Endodermal cell (in vitro differentiated cells): Measurements from ENCODE around the gene MFSD2B. TPM values are rescaled to one million over a fixed set of nuclear protein-coding genes. Genes with fewer than 3 reads are reported as not detected.
A peak's percentile ranks its signal among the peaks of the same experiment; 100 is the strongest.

Source experiments
- DNase-seq: peaks from one replicate; pipeline ENCODE4 v3.0.0-alpha.2; 2017
- H3K27ac ChIP-seq: 2 replicates; pipeline ENCODE4 v1.5.1; 2013; ENCODE audit warnings: mild to moderate bottlenecking, low read depth, low read length, moderate library complexity
- H3K27me3 ChIP-seq: 2 replicates; pipeline ENCODE4 v1.6.1; 2013; ENCODE audit warnings: mild to moderate bottlenecking, low read length, moderate library complexity; ENCODE audit not compliant: insufficient read depth, control insufficient read depth, poor library complexity, severe bottlenecking
- H3K36me3 ChIP-seq: 2 replicates; pipeline ENCODE4 v1.7.0; 2013; ENCODE audit warnings: mild to moderate bottlenecking, low read length, moderate library complexity; ENCODE audit not compliant: control insufficient read depth, insufficient read depth
- H3K4me1 ChIP-seq: one replicate; pipeline ENCODE4 v1.7.0; 2013; ENCODE audit warnings: low read length; ENCODE audit not compliant: control insufficient read depth, insufficient read depth
- H3K4me3 ChIP-seq: 2 replicates; pipeline ENCODE4 v1.5.1; 2013; ENCODE audit warnings: mild to moderate bottlenecking, low read length, moderate library complexity
- H3K9ac ChIP-seq: 2 replicates; pipeline ENCODE4 v1.6.1; 2013; ENCODE audit warnings: mild to moderate bottlenecking, low read length, moderate library complexity; ENCODE audit not compliant: poor library complexity, severe bottlenecking; ENCODE audit errors: extremely low read depth
- H3K9me3 ChIP-seq: 2 replicates; pipeline ENCODE4 v1.6.1; 2013; ENCODE audit warnings: mild to moderate bottlenecking, low read length, moderate library complexity; ENCODE audit not compliant: control insufficient read depth
- H3K27ac Mint-ChIP-seq: 2 replicates; pipeline ENCODE4 v1.8.0; 2020; ENCODE audit warnings: mixed read lengths
- H3K27me3 Mint-ChIP-seq: 2 replicates; pipeline ENCODE4 v1.8.0; 2021; ENCODE audit warnings: mild to moderate bottlenecking, mixed read lengths; ENCODE audit not compliant: insufficient read depth
- H3K36me3 Mint-ChIP-seq: 2 replicates; pipeline ENCODE4 v1.8.0; 2020; ENCODE audit warnings: low read depth, mixed read lengths
- H3K4me1 Mint-ChIP-seq: 2 replicates; pipeline ENCODE4 v1.8.0; 2020; ENCODE audit warnings: mixed read lengths
- H3K4me3 Mint-ChIP-seq: 2 replicates; pipeline ENCODE4 v1.8.0; 2020; ENCODE audit warnings: mild to moderate bottlenecking, moderate library complexity, mixed read lengths
- H3K9me3 Mint-ChIP-seq: 2 replicates; pipeline ENCODE4 v1.8.0; 2020; ENCODE audit warnings: mild to moderate bottlenecking, mixed read lengths
- WGBS, 2 experiments: methylation state at CpG; one replicate each; pipeline versions ENCODE4 v1.1.5 to v1.1.7; 2013; ENCODE audit warnings: missing lambda C conversion rate in 2 of 2, mixed read lengths in 1 of 2; ENCODE audit not compliant: insufficient coverage in 1 of 2, insufficient read length in 1 of 2; 5-methylcytosine and 5-hydroxymethylcytosine counted together
- total RNA-seq, 2 donors: library from RNA; stranded (reverse); fragmentation: NEBNext Ultra II Directional in 1 of 2; extraction: Animal tissue kit (Norgen Biotek cat#: 25700) in 1 of 2; gene quantifications; 2 replicates in 1 of 2; 3 replicates in 1 of 2; pipeline ENCODE4 v1.2.1, GENCODE V29; 2021
- TF ChIP-seq, protein P1 (sequence below): fragments of 200-600 bp; sonication (generic); conservative IDR thresholded peaks from 2 replicates; pipeline ENCODE4 v1.5.0; 2021; ENCODE audit warnings: antibody characterized with exemption, mild to moderate bottlenecking

Gene MFSD2B
- total RNA-seq, 2 donors from 2014 or later = 0.91 to 1.0 TPM

DNA sequence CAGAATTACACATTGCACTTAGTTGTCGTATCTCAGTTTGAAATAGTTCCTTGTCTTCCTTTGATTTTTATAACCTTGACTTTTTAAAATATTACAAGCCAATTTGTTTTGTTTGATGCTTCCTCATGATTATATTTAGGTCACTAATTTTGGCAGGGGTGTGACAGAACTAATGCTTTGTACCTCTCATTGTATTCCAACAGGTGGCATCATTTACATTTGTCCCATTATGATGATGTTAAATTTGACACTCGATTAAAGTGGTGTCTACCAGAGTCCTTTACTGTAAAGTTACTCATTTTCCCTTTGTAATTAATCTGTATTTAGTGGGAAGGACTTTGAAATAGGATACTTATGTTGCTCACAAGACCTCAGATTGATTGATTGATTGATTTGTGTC, 21.5 kb upstream of the MFSD2B start:
- H3K4me1 ChIP-seq = no peaks in the 10 kb centered on the region
- H3K4me1 Mint-ChIP-seq = peaks cover 7% of the 10 kb centered on the region
- no peaks in the 10 kb centered on the region for H3K27me3 ChIP-seq
- peaks cover 49% of the 10 kb centered on the region for H3K36me3 ChIP-seq
- no peak overlapping the region for H3K27ac Mint-ChIP-seq
- no peaks in the 10 kb centered on the region for H3K9me3 ChIP-seq
- WGBS, 2 experiments = 96 to 100% methylated on average over 1 to 2 of the region's 2 CpGs
- no peak overlapping the region for H3K4me3 ChIP-seq
- DNase-seq = no peak
- TF ChIP-seq, protein P1, sequence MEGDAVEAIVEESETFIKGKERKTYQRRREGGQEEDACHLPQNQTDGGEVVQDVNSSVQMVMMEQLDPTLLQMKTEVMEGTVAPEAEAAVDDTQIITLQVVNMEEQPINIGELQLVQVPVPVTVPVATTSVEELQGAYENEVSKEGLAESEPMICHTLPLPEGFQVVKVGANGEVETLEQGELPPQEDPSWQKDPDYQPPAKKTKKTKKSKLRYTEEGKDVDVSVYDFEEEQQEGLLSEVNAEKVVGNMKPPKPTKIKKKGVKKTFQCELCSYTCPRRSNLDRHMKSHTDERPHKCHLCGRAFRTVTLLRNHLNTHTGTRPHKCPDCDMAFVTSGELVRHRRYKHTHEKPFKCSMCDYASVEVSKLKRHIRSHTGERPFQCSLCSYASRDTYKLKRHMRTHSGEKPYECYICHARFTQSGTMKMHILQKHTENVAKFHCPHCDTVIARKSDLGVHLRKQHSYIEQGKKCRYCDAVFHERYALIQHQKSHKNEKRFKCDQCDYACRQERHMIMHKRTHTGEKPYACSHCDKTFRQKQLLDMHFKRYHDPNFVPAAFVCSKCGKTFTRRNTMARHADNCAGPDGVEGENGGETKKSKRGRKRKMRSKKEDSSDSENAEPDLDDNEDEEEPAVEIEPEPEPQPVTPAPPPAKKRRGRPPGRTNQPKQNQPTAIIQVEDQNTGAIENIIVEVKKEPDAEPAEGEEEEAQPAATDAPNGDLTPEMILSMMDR = peak; percentile 47
- H3K4me3 Mint-ChIP-seq = no peak overlapping the region
- no peak overlapping the region for H3K27ac ChIP-seq
- H3K9ac ChIP-seq = no peak overlapping the region
- peaks cover 27% of the 10 kb centered on the region for H3K36me3 Mint-ChIP-seq
- H3K9me3 Mint-ChIP-seq = no peaks in the 10 kb centered on the region
- no peaks in the 10 kb centered on the region for H3K27me3 Mint-ChIP-seq

DNA sequence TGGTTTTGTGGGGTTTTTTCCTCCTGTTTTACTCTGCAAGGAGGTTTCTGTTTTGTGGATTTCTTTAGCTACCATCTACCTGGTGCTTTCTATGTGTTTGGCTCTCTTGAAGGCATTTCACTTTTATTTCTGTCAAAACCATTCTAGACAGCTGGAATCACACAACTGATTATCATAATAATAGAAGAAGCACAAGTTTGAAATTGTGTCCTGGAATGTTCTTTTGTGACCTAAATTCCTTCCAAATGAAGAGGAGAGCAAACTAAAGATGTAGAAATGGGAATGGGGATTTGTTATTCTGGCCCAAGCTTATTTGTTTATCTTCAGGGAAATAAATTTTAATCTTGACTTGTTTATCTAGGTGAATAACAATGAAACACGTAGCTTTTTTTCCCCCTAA, 17.0 kb upstream of the MFSD2B start:
- 87% methylated on average over 1 of the region's 1 CpG; no CpG with 5 or more reads in 1 of the 2 experiments for WGBS, 2 experiments
- H3K9me3 ChIP-seq = no peaks in the 10 kb centered on the region
- DNase-seq = no peak
- no peaks in the 10 kb centered on the region for H3K9me3 Mint-ChIP-seq
- peak overlapping the region; percentile 59 for H3K27ac Mint-ChIP-seq
- no peak overlapping the region for H3K27ac ChIP-seq
- peaks cover 19% of the 10 kb centered on the region for H3K36me3 Mint-ChIP-seq
- peaks cover 8% of the 10 kb centered on the region for H3K4me1 Mint-ChIP-seq
- H3K36me3 ChIP-seq = peaks cover 30% of the 10 kb centered on the region
- H3K4me3 ChIP-seq = no peak overlapping the region
- TF ChIP-seq, protein P1 = no peak
- no peaks in the 10 kb centered on the region for H3K27me3 Mint-ChIP-seq
- H3K4me1 ChIP-seq = no peaks in the 10 kb centered on the region
- H3K9ac ChIP-seq = no peak overlapping the region
- H3K27me3 ChIP-seq = no peaks in the 10 kb centered on the region
- H3K4me3 Mint-ChIP-seq = no peak overlapping the region

DNA sequence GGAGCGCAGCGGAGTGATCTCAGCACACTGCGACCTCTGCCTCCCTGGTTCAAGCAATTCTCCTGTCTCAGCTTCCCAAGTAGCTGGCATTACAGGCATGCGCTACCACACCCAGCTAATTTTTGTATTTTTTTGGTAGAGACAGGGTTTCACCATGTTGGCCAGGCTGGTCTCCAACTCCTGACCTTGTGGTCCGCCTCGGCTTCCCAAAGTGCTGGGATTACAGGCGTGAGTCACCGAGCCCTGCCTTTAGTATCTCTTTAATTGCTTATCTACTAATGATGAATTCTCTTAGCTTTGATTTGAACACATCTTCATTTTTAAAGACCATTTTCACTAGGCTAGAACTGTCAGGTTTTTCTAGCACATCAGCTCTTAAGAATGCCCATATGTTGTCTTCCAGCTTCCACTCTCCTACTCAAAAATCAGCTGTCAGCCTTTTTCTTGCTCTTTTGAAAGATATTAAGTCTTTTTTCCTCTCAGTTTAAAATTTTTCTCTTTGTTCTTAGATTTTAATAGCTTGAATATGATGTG, 16.1 kb upstream of the MFSD2B start:
- Histone ChIP-seq H3K27ac (no peak overlapping the region), H3K27me3 (no peaks in the 10 kb centered on the region), H3K9ac (no peak overlapping the region), H3K4me3 (no peak overlapping the region), H3K36me3 (peaks cover 27% of the 10 kb centered on the region), H3K4me1 (no peaks in the 10 kb centered on the region), H3K9me3 (no peaks in the 10 kb centered on the region)
- no peaks in the 10 kb centered on the region for H3K27me3 Mint-ChIP-seq
- H3K36me3 Mint-ChIP-seq = peaks cover 19% of the 10 kb centered on the region
- no peak overlapping the region for H3K27ac Mint-ChIP-seq
- no peaks in the 10 kb centered on the region for H3K9me3 Mint-ChIP-seq
- no peak for DNase-seq
- TF ChIP-seq, protein P1 = no peak
- peaks cover 8% of the 10 kb centered on the region for H3K4me1 Mint-ChIP-seq
- WGBS, 2 experiments = 94 to 95% methylated on average over 5 to 8 of the region's 8 CpGs
- no peak overlapping the region for H3K4me3 Mint-ChIP-seq
